Ascending aorta (tissue), 2 donors: ENCODE results near the gene CLCN7. TPM values are rescaled to one million over a fixed set of nuclear protein-coding genes. Genes with fewer than 3 reads are reported as not detected.
A peak's percentile ranks its signal among the peaks of the same experiment; 100 is the strongest.

ENCODE experiments used
- DNase-seq, 2 donors: peaks; one replicate each; pipeline ENCODE4 v3.0.0-alpha.2; 2019; ENCODE audit warnings: low spot score in 2 of 2
- H3K27ac ChIP-seq, 2 donors: fragments of 200-600 bp; sonication (generic); one replicate each; pipeline ENCODE4 v1.5.1; 2016 to 2017; ENCODE audit warnings: mild to moderate bottlenecking in 1 of 2
- H3K27me3 ChIP-seq: fragments of 200-600 bp; sonication (generic); one replicate; pipeline ENCODE4 v1.5.1; 2017
- H3K36me3 ChIP-seq, 2 donors: fragments of 200-600 bp; sonication (generic); one replicate each; pipeline ENCODE4 v1.5.1; 2016
- H3K4me1 ChIP-seq, 2 donors: fragments of 200-600 bp; sonication (generic); one replicate each; pipeline ENCODE4 v1.5.1; 2016 to 2017; ENCODE audit warnings: mild to moderate bottlenecking in 1 of 2
- H3K4me3 ChIP-seq, 2 donors: fragments of 200-600 bp; sonication (generic); one replicate each; pipeline ENCODE4 v1.5.1; 2016 to 2017; ENCODE audit warnings: mild to moderate bottlenecking in 1 of 2
- H3K9me3 ChIP-seq, 2 donors: fragments of 200-600 bp; sonication (generic); one replicate each; pipeline ENCODE4 v1.5.1; 2016
- CTCF ChIP-seq, 3 experiments: fragments of 200-600 bp in 2 of 3; fragments of 450-650 bp in 1 of 3; sonication (generic) in 2 of 3; IDR thresholded peaks; one replicate each; pipeline ENCODE4 v1.5.1; 2016 to 2019; ENCODE audit warnings: antibody characterized with exemption in 3 of 3, mild to moderate bottlenecking in 1 of 3, moderate library complexity in 1 of 3
- intact Hi-C: fragments of 100-400 bp; cut with DNase I; formaldehyde crosslinking; loops from one replicate; pipeline ENCODE4 v1.15.1; 2023
- total RNA-seq: library from RNA; depleted of rRNA; stranded (reverse); fragments of >200 nt; gene quantifications from one replicate; pipeline ENCODE4 v1.1.0, GENCODE V29; 2016

The CLCN7 gene
- total RNA-seq, 1 donor from 2014 or later = 108 TPM

- peaks cover 0 to 2% of the 10 kb centered on the region in 2 donors for H3K4me1 ChIP-seq
- H3K4me3 ChIP-seq = peak overlapping the region; percentile 71 to 83
- peak overlapping the region; percentile 81 to 88 for H3K27ac ChIP-seq
- no peaks in the 10 kb centered on the region for H3K9me3 ChIP-seq
- no peaks in the 10 kb centered on the region for H3K27me3 ChIP-seq
- intact Hi-C loops = no loop called here
- DNase-seq = peak in 1 of 2 donors; percentile 71
- TF ChIP-seq CTCF (IDR thresholded peaks at IDR 0.05) = peak; percentile 50 to 61 (median 53)
- H3K36me3 ChIP-seq = peaks cover 0 to 9% of the 10 kb centered on the region in 2 donors
These were observed 60.9 kb downstream of the CLCN7 start for GRCh38 chr16:1413684-1414531.

DNA sequence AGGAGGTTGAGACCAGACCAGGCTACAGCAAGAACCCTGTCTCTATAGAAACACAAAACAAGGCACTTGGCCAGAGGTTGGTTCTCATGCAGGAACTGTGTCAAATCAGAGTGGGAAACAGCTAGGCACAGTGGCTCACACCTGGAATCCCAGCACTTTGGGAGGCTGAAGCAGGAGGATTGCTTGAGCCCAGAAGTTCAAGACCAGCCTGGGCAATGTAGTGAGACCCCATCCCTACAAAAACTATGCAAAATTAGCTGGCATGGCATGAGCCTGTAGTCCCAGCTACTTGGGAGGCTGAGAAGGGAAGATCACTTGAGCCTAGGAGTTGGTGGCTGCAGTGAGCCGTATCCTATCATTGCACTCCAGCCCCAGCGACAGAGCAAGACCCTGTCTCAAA is 62.0 kb downstream of the CLCN7 start:
- no peak overlapping the region for H3K4me3 ChIP-seq

GRCh38 chr16:1408171-1408837 is 66.5 kb downstream of the CLCN7 start:
- Histone ChIP-seq H3K9me3 (no peaks in the 10 kb centered on the region), H3K36me3 (peaks cover 5 to 21% of the 10 kb centered on the region in 2 donors), H3K4me1 (peaks cover 0 to 5% of the 10 kb centered on the region in 2 donors), H3K27me3 (no peaks in the 10 kb centered on the region), H3K4me3 (peak overlapping the region; percentile 42 to 64), H3K27ac (peak overlapping the region; percentile 29 to 54)
- intact Hi-C loops = loop anchor here (2.0 to 10.0 kb wide), 3 partner anchors 30 to 1266 kb away; no protein-coding TSS in a partner anchor
- no peak for TF ChIP-seq CTCF (IDR thresholded peaks at IDR 0.05)
- peak; percentile 71 to 97 for DNase-seq

More for the DNA sequence above, 62.0 kb downstream of the CLCN7 start:
- peaks cover 0 to 9% of the 10 kb centered on the region in 2 donors for H3K36me3 ChIP-seq
- no peak for DNase-seq
- H3K4me1 ChIP-seq = peaks cover 0 to 7% of the 10 kb centered on the region in 2 donors
- no peaks in the 10 kb centered on the region for H3K9me3 ChIP-seq
- H3K27ac ChIP-seq = no peak overlapping the region
- no peaks in the 10 kb centered on the region for H3K27me3 ChIP-seq
- intact Hi-C loops = no loop called here
- no peak for TF ChIP-seq CTCF (IDR thresholded peaks at IDR 0.05)

- intact Hi-C loops = loop anchor here (2.0 to 10.0 kb wide), 3 partner anchors 29 to 1267 kb away; no protein-coding TSS in a partner anchor
These were observed 67.1 kb downstream of the CLCN7 start for GRCh38 chr16:1407753-1408152.

More at GRCh38 chr16:1407753-1408152, 67.1 kb downstream of the CLCN7 start:
- no peaks in the 10 kb centered on the region for H3K9me3 ChIP-seq
- H3K27ac ChIP-seq = peak overlapping the region; percentile 28 to 54
- H3K36me3 ChIP-seq = peaks cover 9 to 27% of the 10 kb centered on the region in 2 donors
- no peak for DNase-seq
- peak overlapping the region; percentile 42 to 64 for H3K4me3 ChIP-seq
- H3K27me3 ChIP-seq = no peaks in the 10 kb centered on the region
- no peak for TF ChIP-seq CTCF (IDR thresholded peaks at IDR 0.05)
- peaks cover 0 to 5% of the 10 kb centered on the region in 2 donors for H3K4me1 ChIP-seq
